A549 (cell line): ENCODE data around the gene MED26.

ENCODE experiments used
- CEBPB ChIP-seq, 2 experiments: fragments of >200 bp in 1 of 2; sonication (Bioruptor Twin) in 1 of 2; formaldehyde crosslinking in 1 of 2; IDR thresholded peaks; 2 replicates each; pipeline ENCODE4 v1.6.1; 2012 to 2016
- CHD2 ChIP-seq: fragments of 150-350 bp; IDR thresholded peaks from 2 replicates; pipeline ENCODE4 v1.6.1; 2014; ENCODE audit warnings: low read length; ENCODE audit not compliant: partially characterized antibody
- HDAC2 ChIP-seq: fragments of 200-600 bp; sonication (generic); IDR thresholded peaks from 2 replicates; pipeline ENCODE4 v1.6.1; 2016
- POLR2A ChIP-seq: IDR thresholded peaks from 2 replicates; pipeline ENCODE4 v1.6.1; 2012; ENCODE audit warnings: mild to moderate bottlenecking, low read length
- POLR2AphosphoS2 ChIP-seq: conservative IDR thresholded peaks from 2 replicates; pipeline ENCODE4 v1.6.1; 2012; ENCODE audit warnings: low read length, improper control_type of control experiment, inconsistent platforms
- RAD21 ChIP-seq, 2 experiments: fragments of >200 bp in 1 of 2; sonication (Bioruptor Twin) in 1 of 2; formaldehyde crosslinking in 1 of 2; IDR thresholded peaks in 1 of 2; conservative IDR thresholded peaks in 1 of 2; 2 replicates in 1 of 2; 3 replicates in 1 of 2; pipeline ENCODE4 v1.6.1; 2012 to 2018; ENCODE audit warnings: inconsistent platforms in 1 of 2
- SMC3 ChIP-seq: fragments of >200 bp; sonication (Bioruptor Twin); formaldehyde crosslinking; IDR thresholded peaks from 3 replicates; pipeline ENCODE4 v1.6.1; 2018; ENCODE audit warnings: inconsistent platforms
- TF ChIP-seq, protein P1 (sequence below): fragments of >200 bp; sonication (Bioruptor Twin); formaldehyde crosslinking; IDR thresholded peaks from 3 replicates; pipeline ENCODE4 v1.5.1; 2016
- TF ChIP-seq, protein P2 (sequence below): IDR thresholded peaks from 2 replicates; pipeline ENCODE4 v1.6.1; 2012
- TF ChIP-seq, protein P3 (sequence below): fragments of 450-650 bp; IDR thresholded peaks from 2 replicates; pipeline ENCODE4 v1.6.1; 2014; ENCODE audit warnings: antibody characterized with exemption

DNA sequence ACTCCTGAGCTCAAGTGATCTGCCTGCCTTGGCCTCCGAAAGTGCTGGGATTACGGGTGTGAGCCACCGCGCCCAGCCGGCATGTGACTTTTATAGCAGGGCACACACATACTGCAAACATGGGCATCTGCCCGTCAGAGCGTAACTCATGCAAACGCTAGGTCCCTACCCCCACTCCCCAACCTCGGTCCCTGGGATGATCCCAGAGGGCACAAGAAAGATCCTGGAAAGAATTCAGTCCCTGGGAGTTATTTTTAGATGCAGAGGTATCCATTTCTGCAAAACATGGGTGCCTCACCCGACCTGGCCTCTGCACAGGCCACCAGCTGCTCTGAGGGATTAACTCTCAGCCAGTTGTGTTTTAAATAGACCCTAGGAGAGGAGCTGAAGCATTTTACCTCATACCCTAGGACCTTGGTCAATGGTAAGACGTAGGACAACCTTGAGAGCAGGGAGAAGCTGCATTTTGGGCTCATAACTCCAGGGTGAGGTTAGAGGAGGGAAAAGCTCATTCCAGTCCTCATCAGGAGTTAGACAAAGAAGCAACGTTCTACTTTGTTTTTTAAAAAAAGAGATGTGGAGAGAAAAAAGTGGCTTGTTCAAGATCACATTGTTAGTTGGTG is 43.8 kb upstream of the MED26 start:
- TF ChIP-seq POLR2AphosphoS2 (no peak), HDAC2 (no peak), CHD2 (no peak), POLR2A (no peak), RAD21 (conservative IDR thresholded peaks at IDR 0.05 in 1 of 2, IDR thresholded peaks at IDR 0.05 in 1 of 2) (no peak), SMC3 (no peak), CEBPB (IDR thresholded peaks at IDR 0.05) (no peak)
- TF ChIP-seq, protein P1, sequence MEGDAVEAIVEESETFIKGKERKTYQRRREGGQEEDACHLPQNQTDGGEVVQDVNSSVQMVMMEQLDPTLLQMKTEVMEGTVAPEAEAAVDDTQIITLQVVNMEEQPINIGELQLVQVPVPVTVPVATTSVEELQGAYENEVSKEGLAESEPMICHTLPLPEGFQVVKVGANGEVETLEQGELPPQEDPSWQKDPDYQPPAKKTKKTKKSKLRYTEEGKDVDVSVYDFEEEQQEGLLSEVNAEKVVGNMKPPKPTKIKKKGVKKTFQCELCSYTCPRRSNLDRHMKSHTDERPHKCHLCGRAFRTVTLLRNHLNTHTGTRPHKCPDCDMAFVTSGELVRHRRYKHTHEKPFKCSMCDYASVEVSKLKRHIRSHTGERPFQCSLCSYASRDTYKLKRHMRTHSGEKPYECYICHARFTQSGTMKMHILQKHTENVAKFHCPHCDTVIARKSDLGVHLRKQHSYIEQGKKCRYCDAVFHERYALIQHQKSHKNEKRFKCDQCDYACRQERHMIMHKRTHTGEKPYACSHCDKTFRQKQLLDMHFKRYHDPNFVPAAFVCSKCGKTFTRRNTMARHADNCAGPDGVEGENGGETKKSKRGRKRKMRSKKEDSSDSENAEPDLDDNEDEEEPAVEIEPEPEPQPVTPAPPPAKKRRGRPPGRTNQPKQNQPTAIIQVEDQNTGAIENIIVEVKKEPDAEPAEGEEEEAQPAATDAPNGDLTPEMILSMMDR, result no peak
- TF ChIP-seq, protein P2, sequence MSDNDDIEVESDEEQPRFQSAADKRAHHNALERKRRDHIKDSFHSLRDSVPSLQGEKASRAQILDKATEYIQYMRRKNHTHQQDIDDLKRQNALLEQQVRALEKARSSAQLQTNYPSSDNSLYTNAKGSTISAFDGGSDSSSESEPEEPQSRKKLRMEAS, result no peak
- TF ChIP-seq, protein P3, sequence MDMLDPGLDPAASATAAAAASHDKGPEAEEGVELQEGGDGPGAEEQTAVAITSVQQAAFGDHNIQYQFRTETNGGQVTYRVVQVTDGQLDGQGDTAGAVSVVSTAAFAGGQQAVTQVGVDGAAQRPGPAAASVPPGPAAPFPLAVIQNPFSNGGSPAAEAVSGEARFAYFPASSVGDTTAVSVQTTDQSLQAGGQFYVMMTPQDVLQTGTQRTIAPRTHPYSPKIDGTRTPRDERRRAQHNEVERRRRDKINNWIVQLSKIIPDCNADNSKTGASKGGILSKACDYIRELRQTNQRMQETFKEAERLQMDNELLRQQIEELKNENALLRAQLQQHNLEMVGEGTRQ, result no peak
